HL-60 (cell line): Measurements from ENCODE around the gene TTLL7.

Source experiments
- DNase-seq, 2 experiments: peaks; one replicate each; pipeline ENCODE4 v3.0.0-alpha.2; 2010 to 2020; ENCODE audit warnings: low read depth in 1 of 2, low spot score in 1 of 2
- H3K27ac ChIP-seq: fragments of 250-450 bp; sonication (Bioruptor Pico); replicated peaks from 2 replicates; pipeline ENCODE4 v1.5.1; 2020; ENCODE audit warnings: mild to moderate bottlenecking, moderate library complexity
- H3K27me3 ChIP-seq: fragments of 250-450 bp; sonication (Bioruptor Pico); 2 replicates; pipeline ENCODE4 v1.5.1; 2021; ENCODE audit warnings: mild to moderate bottlenecking, moderate library complexity; ENCODE audit not compliant: insufficient read depth, poor library complexity, severe bottlenecking
- H3K4me3 ChIP-seq: replicated peaks from 2 replicates; pipeline ENCODE4 v1.5.1; 2011; ENCODE audit warnings: mild to moderate bottlenecking, control low read depth, low read length; ENCODE audit not compliant: insufficient read depth
- GABPA ChIP-seq: IDR thresholded peaks from 2 replicates; pipeline ENCODE4 v1.6.1; 2012; ENCODE audit warnings: low read depth
- POLR2AphosphoS5 ChIP-seq: IDR thresholded peaks from 2 replicates; pipeline ENCODE4 v1.6.1; 2012; ENCODE audit warnings: low read depth
- SPI1 ChIP-seq: IDR thresholded peaks from 2 replicates; pipeline ENCODE4 v1.6.1; 2012; ENCODE audit warnings: low read depth, mild to moderate bottlenecking, borderline replicate concordance
- TF ChIP-seq, protein P1 (sequence below): IDR thresholded peaks from one replicate; pipeline ENCODE4 v1.5.1; 2011; ENCODE audit warnings: low read length, control low read depth, inconsistent platforms; ENCODE audit not compliant: insufficient read depth
- TF ChIP-seq, protein P2 (sequence below): IDR thresholded peaks from 2 replicates; pipeline ENCODE4 v1.6.1; 2012; ENCODE audit warnings: low read depth; ENCODE audit not compliant: insufficient replicate concordance

The TTLL7 gene

DNA sequence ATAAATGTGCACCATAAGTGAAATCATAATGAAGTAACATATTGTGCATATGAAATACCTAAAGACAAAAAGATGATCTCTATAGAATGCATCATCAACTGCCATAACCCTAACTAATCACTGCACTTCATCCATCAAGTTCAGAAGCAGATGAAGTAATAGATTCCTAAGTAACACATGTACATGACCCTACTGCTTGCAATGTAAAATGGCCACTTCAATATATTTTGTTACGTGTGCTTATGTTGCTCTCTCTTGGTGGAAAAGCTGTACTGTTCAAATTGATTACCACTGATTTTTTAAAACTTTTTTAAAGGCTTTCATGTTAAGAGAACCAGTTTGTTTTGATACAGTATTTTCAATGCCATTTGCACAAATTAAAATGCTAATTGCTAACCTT, 141.8 kb downstream of the TTLL7 start:
- TF ChIP-seq POLR2AphosphoS5 (no peak), GABPA (no peak), SPI1 (no peak)
- TF ChIP-seq, protein P1, sequence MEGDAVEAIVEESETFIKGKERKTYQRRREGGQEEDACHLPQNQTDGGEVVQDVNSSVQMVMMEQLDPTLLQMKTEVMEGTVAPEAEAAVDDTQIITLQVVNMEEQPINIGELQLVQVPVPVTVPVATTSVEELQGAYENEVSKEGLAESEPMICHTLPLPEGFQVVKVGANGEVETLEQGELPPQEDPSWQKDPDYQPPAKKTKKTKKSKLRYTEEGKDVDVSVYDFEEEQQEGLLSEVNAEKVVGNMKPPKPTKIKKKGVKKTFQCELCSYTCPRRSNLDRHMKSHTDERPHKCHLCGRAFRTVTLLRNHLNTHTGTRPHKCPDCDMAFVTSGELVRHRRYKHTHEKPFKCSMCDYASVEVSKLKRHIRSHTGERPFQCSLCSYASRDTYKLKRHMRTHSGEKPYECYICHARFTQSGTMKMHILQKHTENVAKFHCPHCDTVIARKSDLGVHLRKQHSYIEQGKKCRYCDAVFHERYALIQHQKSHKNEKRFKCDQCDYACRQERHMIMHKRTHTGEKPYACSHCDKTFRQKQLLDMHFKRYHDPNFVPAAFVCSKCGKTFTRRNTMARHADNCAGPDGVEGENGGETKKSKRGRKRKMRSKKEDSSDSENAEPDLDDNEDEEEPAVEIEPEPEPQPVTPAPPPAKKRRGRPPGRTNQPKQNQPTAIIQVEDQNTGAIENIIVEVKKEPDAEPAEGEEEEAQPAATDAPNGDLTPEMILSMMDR, result no peak
- TF ChIP-seq, protein P2, sequence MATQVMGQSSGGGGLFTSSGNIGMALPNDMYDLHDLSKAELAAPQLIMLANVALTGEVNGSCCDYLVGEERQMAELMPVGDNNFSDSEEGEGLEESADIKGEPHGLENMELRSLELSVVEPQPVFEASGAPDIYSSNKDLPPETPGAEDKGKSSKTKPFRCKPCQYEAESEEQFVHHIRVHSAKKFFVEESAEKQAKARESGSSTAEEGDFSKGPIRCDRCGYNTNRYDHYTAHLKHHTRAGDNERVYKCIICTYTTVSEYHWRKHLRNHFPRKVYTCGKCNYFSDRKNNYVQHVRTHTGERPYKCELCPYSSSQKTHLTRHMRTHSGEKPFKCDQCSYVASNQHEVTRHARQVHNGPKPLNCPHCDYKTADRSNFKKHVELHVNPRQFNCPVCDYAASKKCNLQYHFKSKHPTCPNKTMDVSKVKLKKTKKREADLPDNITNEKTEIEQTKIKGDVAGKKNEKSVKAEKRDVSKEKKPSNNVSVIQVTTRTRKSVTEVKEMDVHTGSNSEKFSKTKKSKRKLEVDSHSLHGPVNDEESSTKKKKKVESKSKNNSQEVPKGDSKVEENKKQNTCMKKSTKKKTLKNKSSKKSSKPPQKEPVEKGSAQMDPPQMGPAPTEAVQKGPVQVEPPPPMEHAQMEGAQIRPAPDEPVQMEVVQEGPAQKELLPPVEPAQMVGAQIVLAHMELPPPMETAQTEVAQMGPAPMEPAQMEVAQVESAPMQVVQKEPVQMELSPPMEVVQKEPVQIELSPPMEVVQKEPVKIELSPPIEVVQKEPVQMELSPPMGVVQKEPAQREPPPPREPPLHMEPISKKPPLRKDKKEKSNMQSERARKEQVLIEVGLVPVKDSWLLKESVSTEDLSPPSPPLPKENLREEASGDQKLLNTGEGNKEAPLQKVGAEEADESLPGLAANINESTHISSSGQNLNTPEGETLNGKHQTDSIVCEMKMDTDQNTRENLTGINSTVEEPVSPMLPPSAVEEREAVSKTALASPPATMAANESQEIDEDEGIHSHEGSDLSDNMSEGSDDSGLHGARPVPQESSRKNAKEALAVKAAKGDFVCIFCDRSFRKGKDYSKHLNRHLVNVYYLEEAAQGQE, result no peak
- Histone ChIP-seq H3K27ac (no peak overlapping the region), H3K4me3 (no peak overlapping the region), H3K27me3 (peaks cover 29% of the 10 kb centered on the region)
- DNase-seq, result no peak

DNA sequence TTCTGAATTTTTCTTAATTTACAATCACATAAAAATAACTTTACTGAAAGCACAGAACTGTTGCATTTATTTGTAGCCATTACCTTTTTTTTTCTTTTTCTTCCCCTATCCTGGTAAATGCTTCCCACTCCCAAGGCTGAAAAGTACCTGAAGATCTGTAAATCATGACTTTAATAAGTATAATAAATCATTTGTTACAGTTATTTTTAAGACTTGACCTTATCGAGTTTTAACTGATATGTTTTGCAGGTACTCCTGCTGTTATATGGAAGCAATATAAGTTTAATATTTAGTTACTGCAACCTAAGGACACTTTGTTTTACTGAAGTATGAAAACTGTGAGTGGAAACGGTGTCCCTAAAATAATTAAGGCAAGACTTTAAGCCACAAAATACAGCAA, 142.6 kb downstream of the TTLL7 start:
- DNase-seq, result no peak
- H3K27me3 ChIP-seq, result peaks cover 22% of the 10 kb centered on the region
- H3K27ac ChIP-seq, result no peak overlapping the region
- TF ChIP-seq, protein P2, result no peak
- TF ChIP-seq GABPA (no peak), POLR2AphosphoS5 (no peak)
- TF ChIP-seq, protein P1, result no peak
- H3K4me3 ChIP-seq, result no peak overlapping the region

DNA sequence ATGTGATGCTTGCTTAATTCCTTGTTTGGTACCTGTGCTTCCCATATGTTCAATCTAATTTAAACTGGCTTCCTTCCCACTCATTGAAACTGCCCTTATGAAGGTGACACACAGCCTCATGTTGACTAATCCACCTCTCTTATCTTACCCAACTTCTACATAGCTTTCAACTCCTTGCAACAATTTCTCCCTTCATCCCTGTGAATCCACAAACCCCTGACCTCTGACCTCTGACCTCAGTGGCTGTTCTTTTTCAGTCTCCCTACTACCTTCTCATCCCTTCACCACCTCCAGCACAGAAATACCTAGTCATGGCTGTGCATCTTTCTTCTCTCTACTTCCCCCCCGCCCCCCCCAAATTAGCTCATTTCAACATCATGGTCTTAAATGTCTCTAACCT, 144.5 kb downstream of the TTLL7 start:
- Histone ChIP-seq H3K27me3 (peaks cover 12% of the 10 kb centered on the region), H3K27ac (no peak overlapping the region), H3K4me3 (no peak overlapping the region)
- TF ChIP-seq SPI1, result no peak
- TF ChIP-seq, protein P1, result no peak
- TF ChIP-seq, protein P2, result no peak
- no peak for DNase-seq
